RWPE2 (cell line): ENCODE data around the gene GCAT.

Experiments used
- ATAC-seq: fragments of 200-7000 bp; cut with Tn5 transposase; 3 replicates; pipeline ENCODE4 v1.9.1; 2021; ENCODE audit warnings: low read depth
- DNase-seq: peaks from one replicate; pipeline ENCODE4 v3.0.0-alpha.2; 2020; ENCODE audit warnings: low spot score
- H3K27ac ChIP-seq: fragments of 450-650 bp; 2 replicates; pipeline ENCODE4 v1.5.1; 2017; ENCODE audit warnings: mild to moderate bottlenecking; ENCODE audit not compliant: poor library complexity, severe bottlenecking
- H3K27me3 ChIP-seq: fragments of 250-450 bp; sonication (Bioruptor Pico); 2 replicates; pipeline ENCODE4 v1.5.1; 2021; ENCODE audit warnings: mild to moderate bottlenecking, moderate library complexity; ENCODE audit not compliant: insufficient read depth, poor library complexity, severe bottlenecking
- H3K36me3 ChIP-seq: fragments of 250-450 bp; sonication (Bioruptor Pico); 2 replicates; pipeline ENCODE4 v1.5.1; 2020; ENCODE audit warnings: low read depth, mild to moderate bottlenecking, moderate library complexity
- H3K4me1 ChIP-seq: fragments of 250-450 bp; sonication (Bioruptor Pico); 2 replicates; pipeline ENCODE4 v1.5.1; 2021; ENCODE audit warnings: mild to moderate bottlenecking, moderate library complexity; ENCODE audit not compliant: insufficient read depth, poor library complexity, severe bottlenecking
- H3K4me3 ChIP-seq: fragments of 250-450 bp; sonication (Bioruptor Pico); 2 replicates; pipeline ENCODE4 v1.5.1; 2021; ENCODE audit warnings: mild to moderate bottlenecking, moderate library complexity; ENCODE audit not compliant: severe bottlenecking
- H3K9me3 ChIP-seq: fragments of 250-450 bp; sonication (Bioruptor Pico); 2 replicates; pipeline ENCODE4 v1.5.1; 2021; ENCODE audit warnings: mild to moderate bottlenecking, moderate library complexity; ENCODE audit not compliant: severe bottlenecking
- CTCF ChIP-seq: fragments of 450-650 bp; IDR thresholded peaks from one replicate; pipeline ENCODE4 v1.5.1; 2017; ENCODE audit warnings: mild to moderate bottlenecking, moderate library complexity; ENCODE audit not compliant: poor library complexity, severe bottlenecking

Gene GCAT

GRCh38 chr22:37824674-37825641 is 17.2 kb downstream of the GCAT start:
- no peak for ATAC-seq
- no peak for DNase-seq
- Histone ChIP-seq H3K4me1 (no peaks in the 10 kb centered on the region), H3K36me3 (no peaks in the 10 kb centered on the region), H3K4me3 (no peak overlapping the region), H3K27ac (no peak overlapping the region), H3K9me3 (no peaks in the 10 kb centered on the region), H3K27me3 (peaks cover 19% of the 10 kb centered on the region)
- no peak for TF ChIP-seq CTCF

GRCh38 chr22:37827056-37827455 is 19.3 kb downstream of the GCAT start:
- no peak overlapping the region for H3K27ac ChIP-seq
- ATAC-seq (no peak), DNase-seq (no peak)
- H3K36me3 ChIP-seq: peaks cover 11% of the 10 kb centered on the region; the same call in 1 of the 2 replicates
- peaks cover 19% of the 10 kb centered on the region for H3K27me3 ChIP-seq
- no peak overlapping the region for H3K4me3 ChIP-seq
- H3K4me1 ChIP-seq: no peaks in the 10 kb centered on the region
- H3K9me3 ChIP-seq: no peaks in the 10 kb centered on the region
- TF ChIP-seq CTCF: no peak

- no peak for DNase-seq
- no peak for ATAC-seq
- Histone ChIP-seq H3K36me3 (peaks cover 36% of the 10 kb centered on the region), H3K27ac (no peak overlapping the region), H3K4me1 (no peaks in the 10 kb centered on the region), H3K27me3 (no peaks in the 10 kb centered on the region), H3K4me3 (no peak overlapping the region), H3K9me3 (no peaks in the 10 kb centered on the region)
- TF ChIP-seq CTCF: no peak
Measured at GRCh38 chr22:37830093-37830842, 22.5 kb downstream of the GCAT start.

GRCh38 chr22:37831472-37831871 is 23.7 kb downstream of the GCAT start:
- Histone ChIP-seq H3K4me1 (no peaks in the 10 kb centered on the region), H3K36me3 (peaks cover 41% of the 10 kb centered on the region), H3K9me3 (no peaks in the 10 kb centered on the region), H3K27ac (no peak overlapping the region), H3K4me3 (no peak overlapping the region), H3K27me3 (no peaks in the 10 kb centered on the region)
- no peak for DNase-seq
- TF ChIP-seq CTCF: no peak
- ATAC-seq: no peak
